A172 (cell line): ENCODE measurements around the gene ABCC3. TPM values are rescaled to one million over a fixed set of nuclear protein-coding genes. Genes with fewer than 3 reads are reported as not detected.

Experiments
- DNase-seq: peaks from one replicate; pipeline ENCODE4 v3.0.0-alpha.2; 2015; ENCODE audit warnings: low spot score
- total RNA-seq: library from RNA; depleted of rRNA; stranded (reverse); fragments of >200 nt; shearing (Covaris generic); gene quantifications from 2 replicates; pipeline ENCODE4 v1.2.3, GENCODE V29; 2014

The ABCC3 gene
- total RNA-seq, 1 experiment from 2014 or later, result 28.1 TPM

GRCh38 chr17:50642722-50643656 is 8.3 kb downstream of the ABCC3 start:
- DNase-seq, result no peak

GRCh38 chr17:50645748-50646682 is 11.3 kb downstream of the ABCC3 start:
- no peak for DNase-seq

GRCh38 chr17:50647187-50647586 is 12.5 kb downstream of the ABCC3 start:
- DNase-seq, result no peak

- peak; percentile 51 for DNase-seq
Measured at GRCh38 chr17:50649042-50649908, 14.6 kb downstream of the ABCC3 start.

- DNase-seq, result no peak
Measured at GRCh38 chr17:50651661-50652060, 17.0 kb downstream of the ABCC3 start.

- no peak for DNase-seq
Measured at GRCh38 chr17:50653738-50654137, 19.1 kb downstream of the ABCC3 start.

GRCh38 chr17:50656509-50656908 is 21.8 kb downstream of the ABCC3 start:
- no peak for DNase-seq

GRCh38 chr17:50657054-50657453 is 22.4 kb downstream of the ABCC3 start:
- no peak for DNase-seq

GRCh38 chr17:50657627-50658026 is 22.9 kb downstream of the ABCC3 start:
- DNase-seq, result no peak

GRCh38 chr17:50658616-50659015 is 23.9 kb downstream of the ABCC3 start:
- DNase-seq, result no peak

- DNase-seq, result no peak
Measured at GRCh38 chr17:50659179-50659578, 24.5 kb downstream of the ABCC3 start.

GRCh38 chr17:50660042-50660886 is 25.6 kb downstream of the ABCC3 start:
- DNase-seq, result peak; percentile 71

- DNase-seq, result no peak
Measured at GRCh38 chr17:50660887-50661345, 26.2 kb downstream of the ABCC3 start.

- peak; percentile 39 for DNase-seq
Measured at GRCh38 chr17:50661348-50661747, 26.7 kb downstream of the ABCC3 start.

- peak; percentile 99 for DNase-seq
Measured at GRCh38 chr17:50661795-50662391, 27.2 kb downstream of the ABCC3 start.

GRCh38 chr17:50662632-50663225 is 28.0 kb downstream of the ABCC3 start:
- DNase-seq, result no peak

GRCh38 chr17:50663812-50664374 is 29.2 kb downstream of the ABCC3 start:
- DNase-seq, result no peak

GRCh38 chr17:50664788-50665458 is 30.2 kb downstream of the ABCC3 start:
- DNase-seq, result no peak

- no peak for DNase-seq
Measured at GRCh38 chr17:50665838-50666237, 31.2 kb downstream of the ABCC3 start.
